CD4-positive, alpha-beta T cell treated with Interleukin-4 for 4 hours (primary cell): ENCODE data around the gene CTXN1.

Experiments used
- DNase-seq: peaks from one replicate; pipeline ENCODE4 v3.0.0-alpha.2; 2020

The CTXN1 gene

GRCh38 chr19:7912697-7913564 lies 13.0 kb downstream of the CTXN1 start:
- no peak for DNase-seq

- DNase-seq: no peak
Observed at GRCh38 chr19:7912144-7912696, 13.7 kb downstream of the CTXN1 start.

- DNase-seq: no peak
Observed at GRCh38 chr19:7911508-7912143, 14.3 kb downstream of the CTXN1 start.

DNA sequence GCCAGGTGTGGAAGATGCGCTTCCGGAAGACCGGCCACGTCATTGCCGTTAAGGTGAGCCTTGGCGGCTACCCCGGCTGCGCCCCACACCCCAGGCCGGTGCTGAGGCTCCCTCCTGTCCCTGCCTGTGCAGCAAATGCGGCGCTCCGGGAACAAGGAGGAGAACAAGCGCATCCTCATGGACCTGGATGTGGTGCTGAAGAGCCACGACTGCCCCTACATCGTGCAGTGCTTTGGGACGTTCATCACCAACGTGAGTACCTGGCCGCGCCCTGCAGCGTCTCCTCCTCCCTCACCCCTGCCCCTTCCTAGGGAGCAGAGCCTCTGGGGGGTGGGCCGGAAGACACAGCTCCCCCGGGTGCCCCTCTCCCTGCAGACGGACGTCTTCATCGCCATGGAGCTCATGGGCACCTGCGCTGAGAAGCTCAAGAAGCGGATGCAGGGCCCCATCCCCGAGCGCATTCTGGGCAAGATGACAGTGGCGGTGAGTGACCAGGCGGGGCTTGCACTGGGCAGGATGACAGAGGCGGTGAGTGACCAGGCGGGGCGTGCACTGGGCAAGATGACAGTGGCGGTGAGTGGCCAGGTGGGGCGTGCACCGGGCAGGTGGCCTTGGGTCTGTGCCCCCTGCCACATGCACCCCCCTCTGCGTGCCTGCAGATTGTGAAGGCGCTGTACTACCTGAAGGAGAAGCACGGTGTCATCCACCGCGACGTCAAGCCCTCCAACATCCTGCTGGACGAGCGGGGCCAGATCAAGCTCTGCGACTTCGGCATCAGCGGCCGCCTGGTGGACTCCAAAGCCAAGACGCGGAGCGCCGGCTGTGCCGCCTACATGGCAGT lies 15.4 kb downstream of the CTXN1 start:
- DNase-seq: no peak

GRCh38 chr19:7909471-7910067 lies 16.4 kb downstream of the CTXN1 start:
- DNase-seq: no peak

GRCh38 chr19:7908742-7909461 lies 17.0 kb downstream of the CTXN1 start:
- DNase-seq: no peak

- no peak for DNase-seq
Observed at GRCh38 chr19:7908078-7908699, 17.7 kb downstream of the CTXN1 start.

DNA sequence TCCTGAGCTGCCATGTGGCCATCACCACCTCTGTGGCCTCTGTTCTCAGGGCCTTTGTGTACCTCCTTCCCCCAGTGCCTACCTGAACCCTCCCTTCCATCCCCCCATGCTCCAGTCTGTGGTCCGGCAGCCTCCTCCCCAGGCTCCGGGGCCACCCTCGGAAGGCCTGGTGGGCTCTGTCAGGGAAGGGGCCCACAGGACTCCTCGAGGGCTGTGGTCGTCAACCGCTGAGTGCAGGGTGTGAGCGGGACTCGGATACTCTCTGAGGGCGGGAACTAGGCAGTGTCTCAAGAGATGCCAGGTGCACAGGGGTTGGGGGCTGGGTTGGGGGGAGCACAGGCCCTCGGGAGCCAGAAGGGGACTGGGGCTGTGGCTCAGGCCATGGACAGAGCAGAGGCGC lies 18.4 kb downstream of the CTXN1 start:
- DNase-seq: no peak

DNA sequence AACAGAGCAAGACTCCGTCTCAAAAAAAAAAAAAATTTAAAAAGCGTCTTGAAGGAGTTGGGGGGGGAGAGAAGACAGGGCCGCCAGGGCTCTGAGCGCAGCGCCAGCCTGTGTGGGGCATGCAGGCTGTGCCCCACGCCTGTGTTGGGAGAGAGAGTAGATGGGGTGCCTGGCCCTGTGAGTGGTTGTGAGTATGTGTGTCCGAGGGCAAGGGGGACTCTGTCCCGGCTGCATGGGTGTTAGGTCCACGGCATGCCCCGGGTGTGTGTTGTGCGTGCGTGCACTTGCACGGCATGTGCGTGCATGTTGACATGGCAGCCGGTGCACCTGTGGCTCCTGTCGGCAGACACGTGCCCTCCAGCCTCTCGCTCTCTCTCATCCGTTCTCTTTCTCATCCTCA lies 18.8 kb downstream of the CTXN1 start:
- DNase-seq: no peak

DNA sequence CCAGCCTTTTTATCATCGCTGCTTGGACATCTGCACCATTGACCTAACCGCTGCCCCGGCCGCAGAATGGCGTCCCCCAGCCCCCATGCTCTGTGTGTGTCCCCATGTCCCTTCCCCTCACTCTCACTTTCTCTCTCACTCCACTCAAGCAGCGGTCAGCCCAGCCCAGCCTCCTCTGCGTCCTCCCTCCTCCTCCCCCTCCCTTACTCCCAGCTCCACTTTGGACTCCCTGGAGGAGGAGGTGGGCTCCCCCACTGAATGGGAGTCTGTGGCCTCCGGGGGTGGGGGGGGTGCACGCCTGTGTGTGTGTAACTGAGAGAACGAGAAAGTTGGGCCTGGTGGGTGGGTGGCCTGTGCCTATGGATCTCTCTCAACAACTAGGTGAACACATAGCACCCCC lies 20.1 kb downstream of the CTXN1 start:
- no peak for DNase-seq

GRCh38 chr19:7905268-7905667 lies 20.7 kb downstream of the CTXN1 start:
- no peak for DNase-seq

DNA sequence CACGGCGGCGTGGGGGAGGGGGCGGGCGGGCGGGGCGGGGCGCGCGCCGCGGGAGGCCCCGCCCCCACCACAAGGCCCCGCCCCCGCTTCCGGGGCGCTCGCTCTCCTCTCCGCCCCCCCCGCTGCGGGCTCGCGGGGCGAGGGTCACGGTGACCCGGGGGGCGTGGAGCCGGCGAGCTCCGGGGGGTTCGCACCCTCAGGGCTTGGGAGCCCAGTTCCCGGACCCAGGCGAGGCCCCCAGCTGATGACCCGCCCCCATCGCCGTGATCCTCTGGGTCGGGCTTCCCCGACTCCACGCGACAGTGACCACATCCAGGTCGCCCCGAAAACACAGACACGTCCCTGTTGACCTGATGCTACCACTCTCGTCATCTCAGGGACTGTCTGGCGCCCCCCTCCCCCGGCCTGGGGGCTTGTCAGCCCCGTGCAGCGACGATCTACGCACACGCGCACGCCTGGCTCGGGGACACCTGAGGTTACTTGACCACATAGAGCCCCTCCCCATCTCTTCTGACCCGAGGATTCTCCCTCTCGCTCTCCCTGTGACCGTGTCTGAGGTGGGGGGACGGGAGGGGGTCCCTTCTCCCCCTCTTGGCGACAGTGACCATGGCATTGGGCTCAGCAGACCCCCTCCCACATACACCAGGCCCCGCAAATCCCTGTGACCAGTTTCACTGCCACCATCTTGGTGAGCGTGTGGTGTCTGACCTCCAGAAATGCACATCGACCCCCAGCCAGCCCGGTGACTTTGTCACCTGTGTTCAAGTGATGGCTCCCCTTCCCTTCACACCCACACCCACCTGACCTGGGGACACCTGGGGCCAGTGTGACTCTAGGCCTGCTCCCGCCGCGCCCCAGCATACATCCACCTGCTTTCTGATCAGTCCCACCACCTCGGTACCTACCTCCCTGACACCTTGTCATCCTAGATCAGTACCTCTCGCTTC lies 21.6 kb downstream of the CTXN1 start:
- peak; percentile 67 for DNase-seq

- peak; percentile 99 for DNase-seq
Observed at GRCh38 chr19:7903244-7904073, 22.5 kb downstream of the CTXN1 start, which contains the start of gene MAP2K7. MAP2K7 (plus strand) TSS chr19:7903877; CDS start chr19:7903945, 68 bp downstream.

- no peak for DNase-seq
Observed at GRCh38 chr19:7902796-7903243, 23.1 kb downstream of the CTXN1 start.

- DNase-seq: no peak
Observed at GRCh38 chr19:7901337-7901736, 24.6 kb downstream of the CTXN1 start.

DNA sequence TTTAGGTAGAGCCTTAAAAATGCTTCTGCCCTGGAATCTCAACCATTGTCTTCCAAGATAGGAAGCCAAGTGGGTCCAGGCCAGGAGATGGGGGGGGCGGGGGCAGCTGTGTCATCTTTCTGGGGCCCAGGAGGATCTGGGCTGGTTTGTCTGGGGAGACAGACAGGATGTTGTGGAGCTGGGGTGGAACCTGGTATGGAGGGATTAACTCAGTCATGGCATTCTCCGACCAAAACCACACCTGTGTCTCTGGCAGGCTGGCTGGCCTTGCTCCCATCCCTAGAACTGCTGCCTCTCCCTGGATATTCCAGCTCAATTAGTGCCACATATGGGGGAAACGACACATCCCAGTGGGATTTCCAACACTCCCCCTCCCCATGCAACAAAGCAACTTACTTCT lies 25.0 kb downstream of the CTXN1 start:
- no peak for DNase-seq

DNA sequence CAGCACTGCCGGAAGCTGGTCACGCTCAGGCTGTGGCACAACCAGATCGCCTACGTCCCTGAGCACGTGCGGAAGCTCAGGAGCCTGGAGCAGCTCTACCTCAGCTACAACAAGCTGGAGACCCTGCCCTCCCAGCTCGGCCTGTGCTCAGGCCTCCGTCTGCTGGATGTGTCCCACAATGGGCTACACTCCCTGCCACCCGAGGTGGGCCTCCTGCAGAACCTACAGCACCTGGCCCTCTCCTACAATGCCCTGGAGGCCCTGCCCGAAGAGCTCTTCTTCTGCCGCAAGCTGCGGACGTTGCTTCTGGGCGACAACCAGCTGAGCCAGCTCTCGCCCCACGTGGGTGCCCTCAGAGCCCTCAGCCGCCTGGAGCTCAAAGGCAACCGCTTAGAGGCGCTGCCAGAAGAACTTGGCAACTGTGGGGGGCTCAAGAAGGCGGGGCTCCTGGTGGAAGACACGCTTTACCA lies 25.5 kb downstream of the CTXN1 start:
- no peak for DNase-seq

DNA sequence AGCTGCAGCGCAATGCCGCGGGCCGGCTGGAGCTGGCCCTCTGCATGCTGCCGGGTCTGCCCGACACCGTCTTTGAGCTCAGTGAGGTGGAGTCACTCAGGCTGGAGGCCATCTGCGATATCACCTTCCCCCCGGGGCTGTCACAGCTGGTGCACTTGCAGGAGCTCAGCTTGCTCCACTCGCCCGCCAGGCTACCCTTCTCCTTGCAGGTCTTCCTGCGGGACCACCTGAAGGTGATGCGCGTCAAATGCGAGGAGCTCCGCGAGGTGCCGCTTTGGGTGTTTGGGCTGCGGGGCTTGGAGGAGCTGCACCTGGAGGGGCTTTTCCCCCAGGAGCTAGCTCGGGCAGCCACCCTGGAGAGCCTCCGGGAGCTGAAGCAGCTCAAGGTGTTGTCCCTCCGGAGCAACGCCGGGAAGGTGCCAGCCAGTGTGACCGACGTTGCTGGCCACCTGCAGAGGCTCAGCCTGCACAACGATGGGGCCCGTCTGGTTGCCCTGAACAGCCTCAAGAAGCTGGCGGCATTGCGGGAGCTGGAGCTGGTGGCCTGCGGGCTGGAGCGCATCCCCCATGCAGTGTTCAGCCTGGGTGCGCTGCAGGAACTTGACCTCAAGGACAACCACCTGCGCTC lies 26.1 kb downstream of the CTXN1 start:
- no peak for DNase-seq

DNA sequence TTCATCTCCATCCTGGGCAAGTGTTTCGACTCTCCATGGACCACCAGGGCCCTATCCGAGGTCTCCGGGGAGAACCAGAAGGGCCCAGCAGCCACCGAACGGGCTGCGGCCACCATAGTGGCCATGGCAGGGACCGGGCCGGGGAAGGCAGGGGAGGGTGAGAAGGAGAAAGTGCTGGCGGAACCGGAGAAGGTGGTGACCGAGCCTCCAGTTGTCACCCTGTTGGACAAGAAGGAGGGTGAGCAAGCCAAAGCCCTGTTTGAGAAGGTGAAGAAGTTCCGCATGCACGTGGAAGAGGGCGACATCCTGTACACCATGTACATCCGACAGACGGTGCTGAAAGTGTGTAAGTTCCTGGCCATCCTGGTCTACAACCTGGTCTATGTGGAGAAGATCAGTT lies 27.0 kb downstream of the CTXN1 start:
- no peak for DNase-seq
